OCI-LY7 (cell line): ENCODE results near the gene TAGLN3.

Experiments
- CTCF ChIP-seq: fragments of 200-600 bp; sonication (generic); conservative IDR thresholded peaks from 2 replicates; pipeline ENCODE4 v1.5.1; 2014; ENCODE audit warnings: mild to moderate bottlenecking, antibody characterized with exemption, low read length, moderate library complexity, mixed read lengths
- EZH2phosphoT487 ChIP-seq: fragments of 200-600 bp; sonication (generic); IDR thresholded peaks from 2 replicates; pipeline ENCODE4 v1.6.1; 2018; ENCODE audit warnings: low read depth, borderline replicate concordance, mild to moderate bottlenecking, mixed run types, antibody characterized with exemption, low read length, moderate library complexity, mixed read lengths

- TF ChIP-seq CTCF: no peak
- TF ChIP-seq EZH2phosphoT487: no peak
Measured at GRCh38 chr3:112000966-112001365, 2.2 kb downstream of the TAGLN3 start.
